OCI-M2 (cell line): ENCODE results near the gene TRIM16.
"Not testable (repeated sequence)": the region's sequence is repeated elsewhere in the genome, so short reads cannot be mapped to it uniquely, and the experiment has no call there.

ENCODE experiments used
- DNase-seq: peaks from one replicate; lab custom pipeline; 2025; ENCODE audit not compliant: unreplicated experiment; lab: John Stamatoyannopoulos, UW

TRIM16 gene

GRCh38 chr17:15683824-15684478, at the start of gene TRIM16:
TRIM16 (minus strand) TSS chr17:15684311; CDS start chr17:15651609, 32,702 bp downstream.
- not testable (repeated sequence) for DNase-seq

GRCh38 chr17:15733174-15733789, 49.2 kb upstream of the TRIM16 start:
- DNase-seq: not testable (repeated sequence)

GRCh38 chr17:15731900-15732299, 47.8 kb upstream of the TRIM16 start, which contains the start of gene TBC1D26:
TBC1D26 (plus strand) TSS chr17:15732283; CDS start chr17:15735349, 3,066 bp downstream.
- not testable (repeated sequence) for DNase-seq

- DNase-seq: not testable (repeated sequence)
Measured at GRCh38 chr17:15730535-15730934, 46.4 kb upstream of the TRIM16 start.

GRCh38 chr17:15716601-15717563, 32.8 kb upstream of the TRIM16 start:
- DNase-seq: not testable (repeated sequence)

- DNase-seq: not testable (repeated sequence)
Measured at GRCh38 chr17:15708879-15709278, 24.8 kb upstream of the TRIM16 start.

GRCh38 chr17:15704813-15705212, 20.7 kb upstream of the TRIM16 start:
- DNase-seq: not testable (repeated sequence)

GRCh38 chr17:15704239-15704638, 20.1 kb upstream of the TRIM16 start:
- not testable (repeated sequence) for DNase-seq

GRCh38 chr17:15699937-15700336, 15.8 kb upstream of the TRIM16 start:
- DNase-seq: not testable (repeated sequence)

- DNase-seq: peak; percentile 85
Measured at GRCh38 chr17:15699413-15699924, 15.4 kb upstream of the TRIM16 start, which contains the start of gene ZNF286A. ZNF286A (plus strand) TSS chr17:15699752; CDS start chr17:15700330, 578 bp downstream.

- DNase-seq: not testable (repeated sequence)
Measured at GRCh38 chr17:15698967-15699366, 14.9 kb upstream of the TRIM16 start.

- DNase-seq: not testable (repeated sequence)
Measured at GRCh38 chr17:15687494-15687893, 3.4 kb upstream of the TRIM16 start.

- DNase-seq: not testable (repeated sequence)
Measured at GRCh38 chr17:15683135-15683534, 976 bp downstream of the TRIM16 start.

GRCh38 chr17:15675991-15676390, 8.1 kb downstream of the TRIM16 start:
- not testable (repeated sequence) for DNase-seq

GRCh38 chr17:15674640-15675039, 9.5 kb downstream of the TRIM16 start:
- DNase-seq: not testable (repeated sequence)

- DNase-seq: not testable (repeated sequence)
Measured at GRCh38 chr17:15669526-15669925, 14.6 kb downstream of the TRIM16 start.

GRCh38 chr17:15663691-15664090, 20.4 kb downstream of the TRIM16 start:
- no peak for DNase-seq

GRCh38 chr17:15663176-15663575, 20.9 kb downstream of the TRIM16 start:
- DNase-seq: no peak

GRCh38 chr17:15662681-15663080, 21.4 kb downstream of the TRIM16 start:
- no peak for DNase-seq

GRCh38 chr17:15660077-15660476, 24.0 kb downstream of the TRIM16 start:
- DNase-seq: no peak

GRCh38 chr17:15659663-15660062, 24.4 kb downstream of the TRIM16 start:
- no peak for DNase-seq
